GM18511 (cell line): Measurements from ENCODE around the gene HEYL.
A peak's percentile ranks its signal among the peaks of the same experiment; 100 is the strongest.

Experiments used
- ATAC-seq: cut with Tn5 transposase; IDR thresholded peaks from one replicate; pipeline ENCODE4 v1.9.1; 2021; ENCODE audit warnings: mild to moderate bottlenecking, moderate library complexity; ENCODE audit not compliant: unreplicated experiment

The HEYL gene

DNA sequence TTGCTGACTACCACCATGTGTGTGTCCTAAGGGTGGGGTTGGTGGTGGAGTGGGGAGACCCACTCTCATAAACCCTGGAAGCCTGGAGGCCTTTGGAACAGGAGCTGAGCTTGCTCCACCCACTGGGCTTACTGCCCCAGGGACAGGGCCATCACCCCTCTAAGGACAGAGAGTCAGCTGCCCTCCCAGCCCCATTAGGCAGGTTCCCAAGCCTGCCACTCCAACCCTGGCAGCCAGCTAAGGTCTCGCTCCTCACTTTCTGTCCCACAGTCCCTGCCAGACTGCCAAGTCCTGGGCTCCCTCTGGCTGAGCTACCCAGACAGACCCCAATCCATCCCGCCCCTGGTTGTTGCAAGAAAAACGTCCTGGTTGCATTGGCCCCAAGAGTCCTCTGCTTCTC lies 28.7 kb upstream of the HEYL start:
- no peak for ATAC-seq

DNA sequence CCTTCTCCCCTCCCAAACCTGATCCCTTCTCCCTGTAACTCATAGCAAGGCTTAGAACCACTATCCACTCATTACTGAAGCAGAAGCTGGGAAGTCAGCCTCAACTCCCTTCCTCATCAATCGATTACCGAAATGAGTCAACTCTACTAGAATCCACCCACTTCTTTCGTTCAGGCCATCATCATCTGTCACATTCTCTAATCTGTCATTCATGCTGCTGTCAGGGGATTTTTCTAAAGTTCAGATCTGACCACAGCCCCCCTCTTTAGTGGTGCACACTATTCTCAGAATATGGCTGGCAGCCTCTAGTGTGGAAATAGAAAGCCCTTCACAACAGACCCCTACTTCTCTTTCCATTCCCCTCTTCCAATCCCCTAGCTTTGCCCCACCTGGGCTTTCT lies 27.3 kb upstream of the HEYL start:
- peak; percentile 92 for ATAC-seq

DNA sequence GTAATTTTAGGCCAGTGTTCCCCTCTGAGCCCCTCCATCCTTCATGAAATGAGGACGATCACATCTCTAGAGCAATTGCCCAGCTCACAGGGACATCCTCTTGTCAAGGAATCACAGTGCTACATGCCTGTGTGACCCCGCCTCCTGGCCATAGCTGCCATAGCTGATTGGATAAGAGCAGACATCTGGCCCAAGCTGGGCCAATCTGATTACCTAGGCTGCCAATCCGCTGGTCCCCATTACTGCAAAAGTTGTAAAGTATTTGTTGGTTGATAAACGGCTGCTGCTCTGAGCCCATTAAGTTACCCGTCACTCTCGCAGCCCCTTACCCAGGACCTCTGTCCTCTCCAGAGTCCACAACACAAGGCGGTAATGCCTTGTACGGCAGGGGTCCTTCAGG lies 24.1 kb upstream of the HEYL start:
- ATAC-seq, result no peak

DNA sequence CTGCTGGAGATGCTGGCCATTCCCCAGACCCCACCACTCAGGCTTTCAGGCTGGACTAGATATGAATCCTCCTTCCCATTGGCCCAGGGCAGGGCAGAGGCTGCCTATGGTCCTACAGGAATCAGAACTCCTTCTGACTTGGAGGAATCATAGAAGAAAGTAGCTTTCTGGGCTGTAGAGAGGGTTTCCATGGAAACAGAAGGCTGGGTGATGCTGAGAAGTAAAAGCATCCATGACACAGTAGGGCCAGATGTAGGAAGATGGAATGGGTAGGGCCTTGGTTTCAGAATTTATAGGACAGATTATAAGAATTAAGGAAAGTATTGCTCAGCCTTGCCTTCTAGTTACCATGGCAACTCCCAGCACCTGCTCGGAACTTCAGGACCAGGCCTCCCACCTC lies 23.4 kb upstream of the HEYL start:
- ATAC-seq, result no peak

DNA sequence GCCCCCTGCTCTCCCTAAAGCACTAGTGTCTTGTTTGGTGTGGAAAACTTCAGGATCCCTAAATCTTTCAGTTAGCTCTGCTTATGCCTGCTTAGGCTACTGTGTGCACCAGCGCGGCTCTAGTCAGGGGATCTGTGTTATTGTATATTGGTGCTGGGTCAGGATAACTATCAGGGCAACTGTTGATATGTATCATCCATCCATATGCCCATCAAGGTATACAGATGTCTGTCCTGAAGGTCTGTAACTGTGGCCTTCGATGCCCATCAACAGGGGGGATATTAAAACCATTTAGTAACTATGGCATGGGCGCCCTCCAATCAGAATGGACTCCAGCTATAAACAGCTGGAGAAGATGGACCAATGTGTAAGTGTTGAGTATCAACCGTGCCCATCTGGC lies 20.1 kb upstream of the HEYL start:
- ATAC-seq, result no peak

DNA sequence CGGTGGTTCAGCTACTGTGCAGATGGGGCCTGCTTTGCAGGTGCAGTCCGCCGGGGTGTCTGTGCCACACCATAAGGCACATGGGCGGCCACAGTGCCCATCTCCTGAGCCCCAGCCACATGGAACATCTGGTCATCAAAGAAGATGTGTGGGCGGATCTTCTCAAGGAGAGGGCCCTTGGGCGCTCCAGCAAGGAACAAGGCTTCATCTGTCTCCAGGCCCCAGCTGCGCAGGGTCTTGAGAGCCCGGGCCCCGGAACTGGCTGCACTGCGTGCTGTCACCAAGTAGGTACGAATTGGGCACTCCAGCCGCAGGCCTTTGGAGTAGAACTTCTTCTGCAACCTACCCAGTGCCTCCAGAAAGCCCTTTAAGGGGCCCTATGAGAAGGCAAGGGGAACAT lies 19.7 kb upstream of the HEYL start:
- no peak for ATAC-seq

DNA sequence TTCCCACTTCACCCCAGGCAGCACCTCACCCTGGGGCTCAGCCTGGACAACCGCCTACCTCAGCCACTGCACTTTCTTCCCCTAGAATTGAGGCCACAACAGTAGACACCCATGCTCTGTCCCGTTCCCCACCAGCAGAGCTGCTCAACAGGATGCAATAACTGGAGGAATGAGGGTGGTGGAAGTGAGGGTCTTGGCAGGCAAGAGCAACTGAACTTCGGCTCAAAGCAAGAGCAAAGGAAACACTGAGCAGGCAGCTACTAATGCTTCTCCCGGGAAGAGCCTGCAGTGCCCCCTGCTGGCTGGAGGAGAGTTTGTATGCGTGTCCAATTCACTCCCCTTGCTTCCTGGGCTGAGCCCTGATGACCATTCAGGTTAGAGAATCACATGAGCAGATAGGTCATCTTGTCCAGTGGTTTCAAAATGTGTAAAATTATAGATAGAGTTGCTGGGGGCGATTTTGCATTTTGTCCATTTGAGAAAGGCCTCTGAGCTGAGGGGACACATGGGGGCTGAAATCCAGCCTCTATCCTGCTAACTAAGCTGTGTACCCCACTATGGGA lies 18.6 kb upstream of the HEYL start:
- ATAC-seq, result peak; percentile 59

DNA sequence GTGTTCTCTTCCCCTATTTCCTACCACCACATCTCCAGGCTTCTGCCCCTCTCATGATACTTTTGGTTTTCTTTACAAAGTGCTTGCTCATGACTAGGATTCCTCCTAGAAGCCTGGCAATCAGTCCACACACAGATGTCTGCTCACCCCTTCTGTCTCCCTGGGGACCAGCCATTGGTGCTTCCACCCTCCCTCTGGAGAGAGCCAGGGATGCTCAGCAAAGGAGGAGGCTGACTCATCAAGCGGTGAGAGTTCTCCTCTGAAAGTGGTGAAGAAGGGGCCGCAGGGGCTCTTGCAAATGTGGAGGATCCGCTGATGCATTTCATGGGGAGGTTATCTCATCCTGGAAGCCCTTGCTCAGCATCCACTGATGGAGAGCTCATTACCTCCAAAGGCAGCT lies 18.0 kb upstream of the HEYL start:
- ATAC-seq, result no peak

DNA sequence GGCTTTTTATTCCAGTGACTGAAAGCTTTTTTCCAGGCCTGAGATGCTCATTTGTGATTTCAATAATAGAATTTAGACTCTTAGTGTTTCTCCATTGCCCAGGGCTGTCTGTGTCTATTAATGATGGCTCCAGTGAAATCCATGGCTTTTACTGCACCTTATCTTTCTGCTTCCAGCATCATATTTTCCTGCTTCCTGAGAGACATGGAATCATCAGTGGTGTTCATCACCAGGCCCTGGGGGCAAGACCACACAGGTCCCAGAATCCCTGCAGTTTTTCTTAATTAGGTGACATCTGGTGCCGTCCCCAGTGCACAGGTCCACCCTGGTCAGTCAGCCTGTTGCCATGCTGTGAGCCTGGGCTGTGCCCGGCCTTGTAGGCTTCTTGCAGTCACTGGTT lies 16.9 kb upstream of the HEYL start:
- no peak for ATAC-seq

DNA sequence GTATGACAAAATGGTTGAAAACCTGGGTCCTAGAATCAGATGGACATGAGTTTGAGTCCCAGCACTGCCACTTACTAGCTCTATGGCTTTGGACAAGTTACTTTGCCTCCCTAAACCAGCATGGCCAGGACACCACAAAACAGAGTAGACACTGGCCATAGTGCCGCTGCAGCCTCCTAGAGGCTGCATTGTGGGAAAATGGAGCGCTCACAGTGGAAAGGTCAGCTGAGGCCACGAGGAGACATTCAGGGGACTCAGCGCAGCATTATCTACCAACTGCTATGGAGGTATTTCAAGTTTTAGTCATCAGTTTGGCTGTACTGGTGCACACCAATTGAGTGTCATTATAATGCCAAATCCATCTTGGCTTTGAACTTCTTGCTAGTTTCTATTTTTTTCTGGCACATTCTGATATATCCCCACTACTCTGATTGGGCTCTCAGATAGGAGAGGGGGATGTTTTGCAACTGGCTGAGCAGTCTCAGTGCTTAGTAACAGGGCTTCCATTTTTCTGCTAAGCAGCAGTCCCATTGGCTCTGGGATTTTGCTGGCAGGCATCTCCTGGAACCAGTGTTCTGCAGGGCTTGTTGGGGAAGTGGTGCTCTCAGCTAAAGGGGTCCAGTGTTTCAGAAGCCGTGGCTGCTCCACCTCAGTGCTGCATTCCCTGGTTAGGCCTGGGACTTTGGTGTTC lies 16.3 kb upstream of the HEYL start:
- ATAC-seq, result no peak

DNA sequence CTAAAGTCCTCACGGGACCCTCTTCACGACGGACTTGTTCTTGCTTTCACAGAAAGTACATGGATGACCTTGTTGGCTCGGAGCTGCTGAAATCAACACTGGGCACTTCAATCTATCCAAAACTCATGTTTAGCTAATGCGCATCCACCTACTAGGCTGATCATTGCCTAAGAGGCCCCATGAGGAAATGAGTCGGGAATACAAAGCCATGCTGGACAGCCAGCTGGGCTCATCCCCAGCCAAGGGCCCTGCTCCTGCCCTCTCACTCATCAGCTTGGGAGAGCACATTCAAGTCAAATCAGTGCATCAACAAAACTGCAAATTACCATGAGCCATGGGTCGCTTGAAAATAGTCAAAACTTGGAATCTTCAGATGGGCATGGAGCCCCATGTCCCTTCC lies 14.8 kb upstream of the HEYL start:
- no peak for ATAC-seq

DNA sequence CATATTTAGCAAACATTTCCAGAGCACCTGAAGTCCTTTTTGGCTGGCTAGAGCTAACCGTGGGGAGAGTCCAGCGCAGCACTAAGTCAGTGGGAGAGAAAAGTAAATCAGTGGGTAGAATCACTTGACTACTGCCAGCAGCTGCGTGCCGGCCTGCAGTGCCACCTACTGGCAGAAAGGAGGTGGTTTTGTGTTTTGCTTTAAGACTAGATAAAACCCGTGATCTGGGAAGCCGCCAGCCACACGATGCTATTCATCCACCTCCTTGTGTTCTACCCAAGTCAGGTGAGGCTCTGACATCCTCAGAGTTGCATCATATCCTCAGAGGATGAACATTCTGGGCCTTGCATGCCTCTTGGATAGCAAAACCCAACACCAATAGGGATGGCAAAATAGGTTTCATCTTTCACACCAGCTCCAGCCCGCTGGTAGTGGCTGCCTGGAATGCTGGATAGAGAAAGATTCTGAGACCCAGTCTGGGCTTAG lies 14.1 kb upstream of the HEYL start:
- ATAC-seq, result no peak

DNA sequence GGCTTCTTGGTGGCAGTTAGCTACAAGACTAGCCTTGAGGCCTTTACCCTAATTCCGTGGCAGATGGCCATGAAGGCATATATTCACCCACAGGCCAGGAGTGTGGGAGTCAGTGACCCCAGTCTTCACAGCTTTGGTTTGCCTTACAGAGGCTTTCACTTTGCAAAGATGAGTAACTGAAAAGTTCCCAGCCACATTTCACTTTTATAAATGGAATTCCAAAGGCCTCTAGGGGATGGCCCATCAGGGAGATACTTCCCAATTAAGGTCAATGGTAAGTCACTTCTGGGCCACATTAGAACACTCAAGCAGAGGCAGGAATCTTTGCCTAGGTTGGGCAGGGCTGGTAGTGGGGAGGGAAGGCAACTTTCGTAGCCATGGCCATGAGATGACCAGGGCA lies 13.1 kb upstream of the HEYL start:
- ATAC-seq, result no peak

DNA sequence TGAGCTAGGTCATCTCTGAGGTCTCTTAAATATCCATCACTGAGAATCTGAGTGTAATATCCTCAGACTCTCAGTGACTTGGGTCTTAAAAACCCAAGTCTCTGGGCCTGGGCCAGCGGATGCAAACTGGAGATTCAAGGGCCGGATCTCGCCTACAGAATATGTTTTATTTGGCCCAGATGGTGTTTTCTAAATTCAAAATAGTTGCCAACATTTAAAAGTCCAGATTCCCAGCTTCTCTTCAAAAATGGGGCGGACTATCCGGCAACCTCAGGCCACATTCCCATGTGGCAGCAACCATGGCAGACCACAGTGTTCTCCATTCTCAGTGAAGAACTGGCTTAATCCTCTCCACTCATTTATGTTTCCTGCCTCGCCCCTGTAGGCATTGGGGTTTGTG lies 12.7 kb upstream of the HEYL start:
- ATAC-seq, result no peak

DNA sequence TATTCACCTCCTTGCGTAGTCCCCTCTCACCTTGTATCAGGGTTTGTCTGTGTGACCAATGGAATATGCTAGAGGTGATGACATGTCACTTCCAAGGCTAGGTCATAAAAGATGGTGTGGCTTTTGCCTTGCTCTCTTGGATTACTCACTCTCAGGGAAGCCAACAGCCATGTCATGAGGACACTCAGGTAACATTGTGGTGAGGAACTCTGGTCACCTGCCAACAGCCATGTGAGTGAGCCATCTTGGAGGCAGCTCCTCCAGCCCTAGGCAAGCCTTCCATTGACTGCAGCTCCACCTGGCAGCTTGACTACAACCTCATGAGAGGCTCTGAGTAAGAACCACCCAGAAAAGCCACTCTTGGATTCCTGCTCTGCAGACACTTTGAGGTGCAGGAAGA lies 11.0 kb upstream of the HEYL start:
- no peak for ATAC-seq

DNA sequence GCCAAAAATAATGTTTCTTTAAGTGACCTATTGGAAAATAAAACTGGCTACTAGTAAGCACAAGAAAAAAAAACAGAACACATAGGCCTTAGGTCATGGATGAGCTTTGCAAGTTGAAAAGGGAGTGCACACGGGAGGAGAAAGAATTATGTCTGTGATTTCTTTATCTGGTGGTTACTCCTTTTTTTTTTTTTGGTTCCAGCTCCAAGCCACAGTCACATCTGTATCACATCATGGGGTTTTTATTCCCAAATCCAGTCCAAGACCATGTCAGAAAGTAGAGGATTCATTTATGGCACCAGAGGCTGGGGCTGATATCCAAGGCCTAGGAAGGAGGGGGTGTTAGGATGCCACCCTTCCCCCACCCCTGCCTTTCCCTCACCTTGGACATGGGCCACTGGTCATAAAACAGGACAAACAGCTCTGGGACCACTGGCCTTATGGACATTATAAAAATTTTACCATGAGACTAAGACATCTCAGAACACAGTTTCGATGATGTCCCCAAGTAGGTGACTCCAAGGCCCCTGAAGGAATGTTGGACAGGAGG lies 10.3 kb upstream of the HEYL start:
- ATAC-seq, result no peak

DNA sequence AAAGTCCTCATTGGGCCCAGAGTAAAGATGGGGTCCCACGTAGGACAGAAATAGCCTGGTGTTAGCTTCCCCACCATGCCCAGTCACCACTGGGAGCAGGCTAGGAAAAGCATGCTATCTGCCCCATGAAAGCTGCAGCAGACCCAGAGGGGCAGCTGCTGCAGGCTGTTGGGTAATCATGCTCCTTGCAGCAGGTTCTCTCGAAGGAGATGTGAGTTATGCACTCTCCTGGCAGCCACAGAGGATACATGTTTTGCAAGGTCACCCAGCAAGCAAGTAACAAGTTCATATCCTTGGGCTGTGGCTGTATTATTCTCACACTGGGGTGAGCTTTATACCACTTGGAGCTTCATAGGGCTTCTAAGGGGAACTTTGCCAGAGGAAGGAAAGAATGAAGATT lies 9.1 kb upstream of the HEYL start:
- no peak for ATAC-seq

DNA sequence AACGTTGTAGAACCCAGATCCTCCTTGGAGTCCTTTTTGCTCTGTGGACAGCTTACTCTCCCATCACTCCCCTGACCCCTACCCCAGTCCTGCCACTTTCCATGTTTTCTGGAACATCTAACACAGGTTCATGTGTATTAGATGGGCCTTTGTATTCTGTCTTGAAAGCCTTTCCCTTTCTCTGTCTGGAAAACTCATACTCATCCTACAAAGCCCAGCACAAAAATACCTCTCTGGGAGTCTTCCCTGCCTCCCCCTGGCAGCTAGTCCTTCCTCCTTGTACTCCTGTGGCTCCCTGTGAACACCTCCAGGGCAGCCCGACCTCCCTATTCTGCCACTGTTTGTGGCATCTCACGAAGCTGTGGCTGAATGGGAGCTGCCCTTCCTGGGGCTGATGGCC lies 7.8 kb upstream of the HEYL start:
- ATAC-seq, result no peak

DNA sequence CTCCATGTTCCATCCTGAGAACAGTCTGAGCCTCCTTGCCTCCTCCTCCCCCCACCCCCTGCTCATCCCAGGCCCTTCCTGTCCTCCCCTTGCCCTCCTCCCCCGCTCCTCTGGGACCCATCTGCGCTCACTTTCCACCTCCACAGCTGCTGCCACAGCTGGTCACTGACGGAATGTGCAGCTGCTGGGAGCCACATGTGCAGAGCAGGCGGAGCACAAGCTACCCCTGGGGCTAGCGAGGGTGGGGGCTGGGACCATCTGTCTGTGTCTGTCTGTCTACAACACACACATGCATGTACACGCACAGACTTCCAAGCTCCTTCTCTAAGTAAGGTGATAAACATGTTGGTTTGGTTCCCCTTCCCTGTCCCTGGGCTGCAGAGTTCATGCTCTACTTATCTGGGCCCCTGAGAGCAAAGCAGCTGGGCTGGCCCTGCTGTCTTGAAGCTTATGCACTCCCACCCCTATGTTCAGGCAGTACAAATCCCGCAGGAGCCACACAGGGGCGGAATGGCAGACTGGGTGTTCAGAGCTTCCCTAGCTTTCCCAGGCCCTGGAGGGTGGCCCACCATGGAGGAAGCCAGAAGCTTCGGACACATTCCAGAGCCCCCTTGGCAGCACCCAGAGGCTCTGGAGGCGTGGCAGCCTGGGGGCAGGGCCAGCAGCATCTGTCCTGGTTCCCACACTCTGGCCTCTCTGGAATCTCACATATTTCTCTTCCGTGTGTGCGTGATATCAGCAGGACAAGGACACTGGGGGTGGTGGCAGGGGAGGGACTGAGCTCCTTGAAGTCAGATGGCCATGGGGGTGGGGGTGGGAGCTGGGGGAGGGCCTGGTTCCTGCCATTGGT lies 7.0 kb upstream of the HEYL start:
- ATAC-seq, result no peak

DNA sequence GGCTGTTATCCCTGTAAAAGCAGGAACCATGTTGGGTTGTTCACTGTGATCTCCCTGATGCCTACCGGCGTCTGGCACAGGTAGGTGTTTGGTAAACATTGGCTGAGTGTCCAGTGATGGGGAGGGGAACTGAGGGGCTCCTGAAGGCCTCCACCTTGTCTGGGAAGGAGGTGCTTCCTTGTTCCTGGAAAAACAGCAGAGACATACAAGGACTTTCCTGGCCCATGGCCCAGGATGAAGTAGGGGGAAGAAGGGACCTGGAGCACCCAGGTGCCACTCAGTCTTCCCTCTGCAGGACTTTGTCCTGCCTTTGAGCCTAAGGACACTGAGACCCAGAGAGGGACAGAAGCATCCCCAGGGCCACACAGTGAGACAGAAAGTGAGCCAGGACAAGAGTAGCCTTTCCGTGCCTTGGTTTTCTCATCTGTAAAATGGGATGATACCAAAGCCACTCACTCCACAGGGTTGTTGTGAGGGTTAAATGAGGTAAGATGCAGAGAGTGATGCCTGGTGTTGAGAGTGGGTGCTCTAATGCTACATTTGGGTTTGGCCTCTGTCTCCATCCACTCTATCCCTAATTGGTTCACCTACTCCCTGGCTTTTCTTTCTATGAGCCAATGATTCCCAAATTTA lies 6.1 kb upstream of the HEYL start:
- no peak for ATAC-seq

DNA sequence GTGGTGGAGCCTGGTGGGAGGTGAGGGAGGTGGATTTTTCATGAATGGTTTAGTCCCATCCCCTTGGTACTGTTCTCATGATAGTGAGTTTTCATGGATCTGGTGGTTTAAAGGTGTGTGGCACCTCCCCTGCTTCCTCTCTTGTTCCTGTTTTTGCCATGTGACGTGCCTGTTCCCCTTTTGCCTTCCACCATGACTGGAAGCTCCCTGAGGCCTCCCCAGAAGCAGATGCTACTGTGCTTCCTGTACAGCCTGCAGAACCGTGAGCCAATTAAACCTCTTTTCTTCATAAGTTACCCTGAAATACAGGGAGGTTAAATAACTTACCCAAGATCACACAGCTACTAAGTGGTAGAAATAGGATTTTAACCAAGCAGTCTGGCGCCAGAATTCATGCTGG lies 4.3 kb upstream of the HEYL start:
- ATAC-seq, result no peak
